GM20431 (cell line): ENCODE data around the gene TBXT.
"Not testable (repeated sequence)": the region's sequence is repeated elsewhere in the genome, so short reads cannot be mapped to it uniquely, and the experiment has no call there.

Experiments used
- in situ Hi-C: fragments of 300-500 bp; cut with MseI, MboI; formaldehyde crosslinking; loops from one replicate; pipeline ENCODE4 v1.15.0; 2020; ENCODE audit warnings: low sequenced_read_pairs; ENCODE audit not compliant: unreplicated experiment

The TBXT gene, protein sequence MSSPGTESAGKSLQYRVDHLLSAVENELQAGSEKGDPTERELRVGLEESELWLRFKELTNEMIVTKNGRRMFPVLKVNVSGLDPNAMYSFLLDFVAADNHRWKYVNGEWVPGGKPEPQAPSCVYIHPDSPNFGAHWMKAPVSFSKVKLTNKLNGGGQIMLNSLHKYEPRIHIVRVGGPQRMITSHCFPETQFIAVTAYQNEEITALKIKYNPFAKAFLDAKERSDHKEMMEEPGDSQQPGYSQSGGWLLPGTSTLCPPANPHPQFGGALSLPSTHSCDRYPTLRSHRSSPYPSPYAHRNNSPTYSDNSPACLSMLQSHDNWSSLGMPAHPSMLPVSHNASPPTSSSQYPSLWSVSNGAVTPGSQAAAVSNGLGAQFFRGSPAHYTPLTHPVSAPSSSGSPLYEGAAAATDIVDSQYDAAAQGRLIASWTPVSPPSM

DNA sequence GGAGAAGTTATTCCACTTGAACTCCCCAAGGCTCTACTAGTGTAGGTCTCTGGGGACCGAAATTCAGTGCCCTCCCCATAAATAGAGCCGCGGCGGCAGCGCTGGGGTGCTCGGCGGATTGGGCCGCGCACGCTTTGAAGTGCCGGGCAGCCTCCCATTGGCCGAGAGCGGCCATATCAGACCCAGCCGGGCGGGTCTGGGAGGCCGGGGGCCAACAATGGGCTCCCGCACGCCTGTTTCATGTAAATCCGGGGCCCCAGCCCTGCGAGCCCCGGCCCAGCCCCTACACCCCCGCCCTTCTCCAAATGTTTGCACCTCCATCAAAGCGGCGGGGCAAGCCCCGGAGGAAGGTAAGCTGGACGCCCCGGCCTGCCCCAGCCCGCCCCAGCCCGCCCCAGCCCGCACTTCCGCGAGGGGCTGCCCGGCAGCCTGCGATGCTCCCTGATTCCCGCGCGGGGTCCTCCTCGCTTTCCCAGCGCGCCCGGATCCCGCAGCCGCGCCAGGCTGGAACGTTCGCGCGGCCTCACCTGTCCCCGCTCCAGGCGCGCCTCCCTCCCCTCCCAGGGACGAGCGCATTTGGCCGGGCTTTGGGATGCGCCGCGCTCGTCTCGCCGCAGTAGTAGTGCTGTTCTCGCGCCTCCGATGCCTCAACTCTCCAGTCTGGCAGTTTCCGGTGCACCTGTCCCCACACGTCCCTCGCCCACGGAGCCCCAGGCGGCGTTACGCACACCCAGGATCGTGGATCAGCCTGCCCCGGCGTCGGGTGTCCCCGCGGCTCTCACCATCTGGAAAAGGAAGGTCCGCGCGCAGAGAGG lies at the start of gene TBXT:
Gene TBXT, minus strand, starts transcription at position 51 of the 815 bp plus-strand sequence. CDS start 260 bp downstream, outside the sequence.
- in situ Hi-C loops: no loop called here

DNA sequence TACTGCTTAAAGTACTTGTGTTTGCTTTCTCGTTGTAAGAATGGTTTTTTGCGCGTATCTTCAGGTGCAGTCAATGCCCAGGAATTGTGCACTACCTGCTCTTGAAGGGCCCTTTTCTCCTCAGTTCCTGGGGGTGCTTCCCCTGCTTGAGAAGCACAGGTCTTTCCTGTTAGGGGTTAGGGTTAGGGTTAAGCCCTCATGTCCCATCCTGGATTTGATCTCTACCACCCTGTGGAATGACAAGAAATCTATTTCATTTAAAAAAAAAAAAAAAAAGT lies 39.6 kb upstream of the TBXT start:
- in situ Hi-C loops: no loop called here

DNA sequence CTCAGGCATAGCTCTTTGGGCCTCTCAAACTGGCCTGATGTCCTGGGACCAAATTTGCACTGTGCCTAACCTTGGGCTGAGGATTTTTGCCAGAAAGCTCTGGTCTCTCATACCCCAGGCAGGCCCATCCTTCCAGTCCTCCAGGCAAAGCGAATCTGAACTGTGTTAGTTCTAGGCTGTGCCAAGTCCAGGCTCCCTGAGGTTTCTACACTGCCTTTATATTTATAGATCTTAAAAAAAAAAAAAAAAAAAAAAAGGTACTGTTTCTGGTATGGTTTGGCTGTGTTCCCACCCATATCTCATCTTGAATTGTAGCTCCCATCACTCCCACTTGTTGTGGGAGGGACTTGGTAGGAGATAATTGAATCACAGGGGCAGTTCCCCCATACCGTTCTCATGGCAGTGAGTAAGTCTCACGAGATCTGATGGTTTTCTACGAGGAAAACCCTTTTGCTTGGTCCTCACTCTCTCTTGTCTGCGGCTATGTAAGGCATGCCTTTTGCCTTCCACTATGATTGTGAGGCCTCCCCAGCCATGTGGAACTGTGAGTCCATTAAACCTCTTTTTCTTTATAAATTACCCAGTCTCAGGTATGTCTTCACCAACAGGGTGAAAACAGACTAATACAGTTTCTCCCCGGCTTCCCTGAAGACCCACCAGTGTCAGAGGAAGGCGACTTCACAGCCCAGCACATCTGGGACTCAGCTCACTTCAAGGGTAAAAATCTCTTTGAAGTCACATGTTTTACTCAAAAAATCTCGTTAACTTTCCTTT lies 39.0 kb upstream of the TBXT start:
- in situ Hi-C loops: no loop called here

DNA sequence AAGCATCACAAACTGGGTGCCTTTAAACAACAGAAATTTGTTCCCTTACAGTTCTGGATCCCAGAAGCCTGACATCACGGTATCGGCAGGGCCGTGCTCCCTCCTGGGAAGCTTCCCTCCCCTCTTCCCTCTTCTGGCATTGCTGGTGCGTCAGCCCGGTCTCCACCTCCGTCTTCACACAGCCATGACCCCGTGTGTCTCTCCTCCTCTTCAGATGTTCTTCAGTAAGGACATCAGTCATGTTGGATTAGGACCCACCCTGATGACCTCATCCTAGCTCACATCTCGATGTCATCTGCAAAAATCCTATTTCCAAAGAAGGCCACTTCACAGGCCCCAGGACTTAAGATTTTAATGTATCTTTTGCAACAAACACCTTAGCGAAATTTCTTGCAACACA lies 38.4 kb upstream of the TBXT start:
- in situ Hi-C loops: no loop called here

DNA sequence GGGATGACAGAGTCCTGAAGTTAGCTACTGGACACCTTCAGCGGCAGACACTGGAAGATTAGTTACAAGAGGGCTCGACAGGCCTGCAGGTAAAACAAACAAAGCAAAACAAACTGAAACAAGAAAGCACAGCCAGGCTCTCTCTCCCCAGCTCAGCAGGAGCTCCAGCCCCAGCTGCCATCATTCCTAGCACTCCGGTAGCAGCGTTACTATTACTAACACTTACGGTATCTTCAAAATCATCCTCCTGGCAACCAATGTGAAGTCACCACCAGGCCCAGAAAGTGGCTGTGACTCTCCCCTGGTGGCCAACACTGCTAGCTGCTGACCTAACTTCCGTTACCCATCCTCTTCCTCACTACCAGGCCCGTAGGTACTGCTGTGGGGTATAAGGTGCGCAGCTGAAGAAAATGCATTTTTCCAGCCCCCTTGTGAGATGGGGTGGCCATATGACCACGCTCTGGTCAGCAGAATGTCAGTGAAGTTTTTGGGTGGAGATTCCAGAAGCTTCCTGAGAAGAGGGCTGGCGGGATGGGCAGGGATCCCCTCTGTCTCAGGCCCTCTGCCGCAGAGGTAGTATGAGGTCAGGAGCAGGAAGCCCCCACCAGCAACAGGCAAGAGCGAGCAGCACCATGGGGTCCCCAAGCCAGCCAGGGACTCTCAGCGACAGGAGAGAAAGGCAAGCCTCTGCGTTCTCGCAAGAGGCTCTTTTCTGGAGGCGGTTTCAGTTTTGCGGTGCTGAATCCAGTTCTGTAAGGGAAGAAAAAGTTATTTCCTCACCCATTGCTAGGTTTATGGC lies 37.4 kb upstream of the TBXT start:
- in situ Hi-C loops: no loop called here

DNA sequence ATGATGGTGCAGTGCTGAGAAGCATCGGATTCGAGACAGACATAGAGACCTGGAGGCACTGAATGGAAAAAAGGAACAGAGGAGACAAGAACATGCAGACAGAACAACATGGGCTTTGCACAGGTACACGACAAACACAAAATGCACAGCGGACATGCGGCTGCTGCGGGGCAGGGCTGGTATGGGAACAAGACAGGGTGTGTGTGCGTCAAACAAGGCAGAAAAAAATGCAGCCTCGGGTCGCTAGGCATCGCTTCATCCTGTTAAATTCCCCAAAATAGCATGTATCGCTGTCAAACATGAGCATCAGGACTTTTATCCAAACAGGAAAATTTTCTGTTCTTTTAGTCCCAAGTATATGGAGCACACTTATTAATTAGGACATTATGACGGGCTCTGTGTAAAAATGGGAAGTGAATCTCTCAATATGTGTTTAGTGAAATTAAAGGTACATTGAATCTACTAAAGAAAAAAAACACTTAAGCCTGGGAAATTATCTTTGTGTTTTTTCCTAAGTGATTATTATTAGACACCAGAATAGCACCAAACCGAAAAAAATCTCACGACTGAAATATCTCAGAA lies 36.1 kb upstream of the TBXT start:
- in situ Hi-C loops: no loop called here

DNA sequence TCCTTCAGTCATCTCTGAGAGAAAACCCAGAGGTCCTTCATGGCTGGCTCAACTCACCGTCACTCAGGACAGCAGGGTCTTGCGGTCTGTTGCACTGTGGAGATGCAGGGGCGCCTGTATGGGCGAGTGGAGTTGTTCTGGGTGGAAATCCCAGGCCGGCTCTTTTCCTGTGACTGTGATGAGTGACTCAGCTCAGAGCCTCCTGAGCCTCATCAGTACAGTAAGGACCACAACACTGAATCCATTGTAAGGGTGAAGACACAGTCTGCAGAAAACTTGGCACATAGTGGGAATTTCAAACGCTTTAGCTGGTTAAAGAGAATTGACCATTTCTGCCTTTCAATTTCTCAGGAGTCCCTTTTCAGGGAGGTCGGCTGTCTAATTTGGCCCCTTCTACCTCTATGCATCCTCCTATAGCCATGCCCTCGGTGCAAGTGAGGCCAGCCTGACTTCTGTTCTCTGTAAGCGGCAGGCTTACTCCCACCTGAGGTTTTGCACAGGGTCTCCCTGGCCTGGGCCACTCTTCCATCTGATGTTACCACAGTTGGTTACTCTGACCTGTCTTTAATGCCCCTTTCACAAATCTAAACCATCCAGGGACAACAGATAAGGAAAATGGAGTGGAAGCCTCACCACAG lies 35.5 kb upstream of the TBXT start:
- in situ Hi-C loops: no loop called here

DNA sequence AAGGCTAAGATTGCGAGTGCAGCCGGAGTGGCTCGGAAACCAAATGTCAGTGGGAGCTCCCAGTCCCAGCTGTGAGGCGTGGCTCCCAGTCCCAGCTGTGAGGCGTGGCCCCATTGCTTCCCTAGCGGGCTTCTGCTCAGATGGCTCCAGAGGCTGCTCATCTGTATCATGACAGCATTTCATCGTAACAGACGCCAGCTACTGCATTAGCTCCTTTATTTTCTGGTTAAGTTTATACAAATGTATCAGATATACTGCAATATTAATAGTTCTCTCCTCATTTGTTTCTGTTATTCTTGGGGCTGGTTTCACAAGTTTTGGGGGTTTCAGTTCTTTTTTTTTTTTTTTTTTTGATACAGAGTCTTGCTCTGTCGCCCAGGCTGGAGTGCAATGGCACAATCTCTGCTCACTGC lies 34.7 kb upstream of the TBXT start:
- in situ Hi-C loops: no loop called here

DNA sequence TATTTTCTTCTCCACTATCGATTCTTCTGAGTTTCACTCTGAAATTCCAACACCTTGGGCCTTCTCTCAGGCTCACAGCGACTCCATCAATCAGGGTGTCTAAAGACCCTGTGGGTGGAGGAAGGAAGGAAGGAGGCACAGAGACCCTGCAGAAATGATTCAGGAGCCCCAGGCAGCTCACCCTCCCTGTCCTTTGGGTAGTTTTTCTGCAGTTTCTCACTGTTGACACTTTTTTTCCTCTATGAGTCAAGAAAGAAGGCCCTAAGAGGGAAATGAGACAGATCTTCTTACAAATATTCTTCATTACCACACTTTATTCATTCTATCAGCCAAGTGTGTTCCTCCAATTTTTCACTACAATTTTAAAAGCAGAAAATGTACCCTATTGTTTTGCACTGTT lies 34.2 kb upstream of the TBXT start:
- in situ Hi-C loops: no loop called here

DNA sequence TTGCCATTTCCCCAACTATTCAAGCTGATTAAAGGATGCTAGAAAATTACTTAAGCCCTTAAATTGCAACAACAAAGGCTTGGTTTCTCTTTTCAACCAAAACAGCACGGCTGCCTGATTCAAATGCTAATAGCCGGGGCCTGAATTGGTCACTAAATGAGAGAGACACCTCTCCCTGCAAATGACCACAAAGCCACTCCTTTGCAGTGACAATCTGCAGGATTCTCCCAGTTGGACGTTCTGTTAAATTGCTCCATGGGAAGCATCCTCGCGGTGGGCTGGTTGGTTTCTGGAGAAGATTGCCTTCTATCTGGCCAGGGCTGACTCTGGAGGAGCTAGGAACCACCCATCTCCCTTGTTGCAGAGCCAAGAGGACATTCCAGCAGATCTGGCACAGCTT lies 29.7 kb upstream of the TBXT start:
- in situ Hi-C loops: no loop called here

DNA sequence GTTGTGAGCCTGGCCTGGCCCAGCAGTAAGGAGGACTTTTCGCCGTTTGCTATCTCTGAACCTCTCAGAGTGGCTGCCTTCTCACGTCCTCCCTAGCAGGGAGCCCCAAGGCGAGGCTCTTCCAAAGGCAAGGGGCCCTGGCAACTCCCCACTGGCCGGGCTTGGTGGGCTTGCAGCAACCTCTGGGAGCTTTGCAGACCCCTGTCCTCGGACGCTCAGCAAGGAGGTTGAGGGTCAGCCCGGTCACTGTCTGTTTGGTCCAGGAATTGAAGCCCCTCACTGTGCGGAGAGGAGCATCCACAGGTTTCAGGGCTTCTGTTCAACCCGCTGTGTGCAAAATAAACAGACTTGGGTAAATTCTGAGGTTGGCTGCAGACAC lies 28.2 kb upstream of the TBXT start:
- in situ Hi-C loops: no loop called here

DNA sequence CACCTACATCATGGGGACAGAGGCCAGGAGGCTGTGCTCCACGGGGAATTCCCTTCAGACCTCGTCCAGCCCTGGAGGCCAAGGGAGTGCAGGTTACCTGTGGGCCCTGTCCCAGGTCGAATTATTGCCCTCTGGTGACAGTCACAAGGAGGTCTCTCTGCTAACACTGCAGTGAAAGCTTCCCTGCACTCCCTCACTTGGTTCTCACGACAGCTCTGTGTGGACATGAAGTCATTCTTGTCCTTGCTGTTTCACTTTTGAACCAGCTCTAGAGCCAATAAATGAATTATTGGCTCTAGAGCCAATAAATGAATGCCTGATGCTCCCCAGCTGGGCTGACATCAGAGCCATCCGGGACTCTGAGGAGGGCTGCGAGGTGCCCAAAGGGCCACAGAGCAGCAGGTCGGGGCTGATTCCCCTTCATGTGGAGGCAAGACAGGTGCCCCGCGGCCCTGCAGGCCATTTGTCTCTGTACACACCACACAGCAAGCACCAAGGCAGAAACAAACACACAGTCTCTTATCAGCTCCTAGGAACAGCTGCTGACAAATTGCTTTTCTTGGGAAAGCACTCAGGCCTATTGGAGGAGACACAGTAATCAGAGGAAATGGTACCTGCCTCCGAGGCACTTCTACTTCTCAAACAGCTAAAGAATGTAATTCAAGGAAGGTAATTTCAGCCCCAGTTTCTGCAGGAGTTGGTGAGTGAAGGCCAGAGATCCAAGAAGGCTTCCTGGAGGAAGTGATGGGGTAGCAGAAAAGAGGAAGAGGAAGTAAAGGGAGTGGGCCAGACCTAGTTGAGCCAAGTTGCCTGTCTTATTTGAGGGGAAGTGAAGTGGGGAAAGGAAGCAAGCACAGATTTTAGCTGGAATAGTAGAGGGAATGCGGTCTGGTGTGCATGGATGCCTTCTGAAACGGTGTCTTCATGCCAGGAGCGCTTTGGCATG lies 27.5 kb upstream of the TBXT start:
- in situ Hi-C loops: no loop called here

DNA sequence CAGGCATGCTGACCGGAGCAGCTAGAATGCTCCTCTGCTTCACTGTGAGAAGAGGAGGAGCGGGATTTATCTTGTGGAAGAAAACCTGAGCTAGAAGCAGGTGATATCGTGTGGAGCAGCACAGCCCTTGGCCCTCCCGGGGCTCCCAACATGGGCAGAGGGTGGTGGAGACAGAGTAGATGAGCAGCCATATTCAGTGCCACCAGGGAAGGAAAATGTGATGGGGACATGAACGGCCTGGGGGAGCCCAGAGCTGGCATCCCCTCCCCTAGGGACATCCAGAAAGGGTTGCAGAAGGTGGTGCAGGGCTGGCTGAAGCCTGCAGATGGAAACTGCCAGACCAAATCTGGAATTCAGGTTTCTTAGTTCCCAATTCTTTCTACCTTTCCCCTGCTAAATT lies 24.9 kb upstream of the TBXT start:
- in situ Hi-C loops: no loop called here

DNA sequence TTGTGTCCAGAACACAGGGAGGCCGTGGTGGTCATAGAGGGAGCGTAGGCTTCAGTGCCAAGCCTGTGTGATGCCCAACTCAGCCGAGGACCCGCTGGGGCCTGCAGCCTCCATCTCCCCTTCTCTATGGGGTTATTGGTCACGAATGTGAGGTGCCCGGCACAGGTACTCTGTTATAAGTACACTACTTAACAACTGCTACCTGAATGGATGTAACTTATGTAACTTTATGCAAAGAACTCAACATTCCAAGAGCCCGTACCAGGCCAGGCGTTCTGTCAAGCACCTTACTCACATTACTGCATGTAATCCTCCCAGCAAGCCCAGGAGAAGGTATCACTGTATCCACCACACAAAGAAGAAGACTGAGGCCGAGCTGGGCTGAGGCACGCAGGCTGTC lies 24.5 kb upstream of the TBXT start:
- in situ Hi-C loops: no loop called here

DNA sequence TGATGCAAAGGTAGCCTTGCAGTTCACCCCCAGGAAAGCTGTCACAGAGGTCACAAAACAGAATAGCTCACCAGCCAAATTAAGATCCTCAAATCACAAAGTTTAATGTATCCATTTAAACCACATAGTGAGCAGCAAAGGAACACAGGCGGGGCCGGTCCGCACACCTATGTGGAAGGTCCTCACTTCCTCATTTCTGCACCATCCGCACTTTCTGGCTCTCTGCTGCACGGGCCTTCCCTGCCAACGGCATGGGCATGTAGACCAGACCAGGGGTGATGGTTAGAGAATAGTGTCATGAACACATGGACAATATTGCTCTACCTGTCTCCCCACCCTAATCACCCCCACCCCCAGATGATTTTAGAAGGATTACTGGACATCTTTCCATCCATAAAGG lies 12.1 kb upstream of the TBXT start:
- in situ Hi-C loops: no loop called here

DNA sequence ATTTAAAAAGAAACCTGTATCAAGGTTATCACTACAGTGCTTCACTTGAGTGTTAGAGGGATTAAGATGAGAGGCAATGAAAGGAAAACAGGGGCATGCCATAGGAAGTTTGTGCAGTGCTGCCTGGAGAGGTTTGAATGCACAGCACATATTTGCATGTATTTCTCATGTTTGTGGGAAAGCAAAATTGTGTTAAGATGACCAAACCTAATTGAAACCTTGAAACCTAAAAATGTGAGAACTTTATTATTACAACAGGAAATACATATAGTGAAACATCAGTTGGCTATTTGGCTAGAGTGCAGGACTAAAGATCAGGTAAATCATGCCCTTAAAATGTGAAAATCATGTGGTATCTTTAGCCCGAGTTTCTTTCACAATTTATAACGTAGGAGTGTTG lies 8.5 kb upstream of the TBXT start:
- in situ Hi-C loops: no loop called here

DNA sequence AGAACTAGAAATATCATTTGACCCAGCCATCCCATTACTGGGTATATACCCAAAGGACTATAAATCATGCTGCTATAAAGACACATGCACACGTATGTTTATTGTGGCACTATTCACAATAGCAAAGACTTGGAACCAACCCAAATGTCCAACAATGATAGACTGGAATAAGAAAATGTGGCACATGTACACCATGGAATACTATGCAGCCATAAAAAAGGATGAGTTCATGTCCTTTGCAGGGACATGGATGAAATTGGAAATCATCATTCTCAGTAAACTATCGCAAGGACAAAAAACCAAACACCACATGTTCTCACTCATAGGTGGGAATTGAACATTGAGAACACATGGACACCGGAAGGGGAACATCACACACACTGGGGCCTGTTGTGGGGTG lies 7.4 kb upstream of the TBXT start:
- in situ Hi-C loops: not testable (repeated sequence)

DNA sequence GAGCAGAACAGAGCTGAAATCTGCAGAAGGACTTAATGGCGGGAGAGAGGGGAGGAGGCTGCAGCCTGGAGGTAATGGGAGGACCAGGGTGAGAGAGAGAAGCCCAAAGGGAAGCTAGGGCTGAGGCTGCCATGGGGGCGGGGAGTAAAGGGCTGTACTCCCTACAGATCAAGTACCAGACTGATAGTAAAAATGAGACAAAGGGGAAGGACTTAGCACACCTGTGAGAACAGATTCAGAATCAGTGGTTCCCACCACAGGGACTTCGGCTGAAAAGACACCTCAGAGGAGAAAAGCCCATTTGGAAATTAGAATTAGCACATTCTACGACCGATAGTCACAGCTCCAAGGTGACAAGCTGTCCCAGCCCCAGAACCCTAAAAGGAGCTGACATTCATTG lies 6.4 kb upstream of the TBXT start:
- in situ Hi-C loops: no loop called here
